NCI-H2227 treated with DMSO at 0.1 percent for 48 hours (cell line): ENCODE data around the gene KCNJ4.

Experiments used
- DNase-seq: peaks from one replicate; lab custom pipeline; 2025; lab: John Stamatoyannopoulos, UW

KCNJ4 gene

DNA sequence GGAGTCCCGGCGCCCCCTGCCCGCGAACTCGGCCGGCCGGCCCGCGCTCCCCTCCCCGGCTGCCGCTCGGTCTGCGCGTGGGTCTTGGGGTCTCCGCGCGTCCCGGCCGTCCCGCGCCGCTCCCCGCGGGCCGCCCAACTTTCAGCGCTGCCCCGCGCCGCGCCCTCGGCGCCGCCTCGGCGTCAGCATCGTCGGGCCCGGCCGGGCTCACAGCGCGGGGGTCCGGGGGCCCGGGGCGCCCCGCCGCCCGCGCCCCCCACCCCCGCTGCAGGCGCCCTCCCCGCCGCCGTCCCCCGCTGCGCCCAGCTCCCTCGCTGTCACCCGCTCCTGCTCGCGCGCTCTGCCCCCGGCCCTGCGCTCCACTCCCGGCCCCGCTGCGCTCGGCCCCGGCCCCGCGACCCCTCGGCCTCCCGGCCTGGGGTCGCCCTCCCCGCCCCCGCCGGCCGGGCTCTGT, at the start of gene KCNJ4:
Gene KCNJ4 (minus strand): TSS at position 124 of the 454 bp plus-strand sequence. CDS start 27,067 bp downstream, outside the sequence.
- DNase-seq: no peak

DNA sequence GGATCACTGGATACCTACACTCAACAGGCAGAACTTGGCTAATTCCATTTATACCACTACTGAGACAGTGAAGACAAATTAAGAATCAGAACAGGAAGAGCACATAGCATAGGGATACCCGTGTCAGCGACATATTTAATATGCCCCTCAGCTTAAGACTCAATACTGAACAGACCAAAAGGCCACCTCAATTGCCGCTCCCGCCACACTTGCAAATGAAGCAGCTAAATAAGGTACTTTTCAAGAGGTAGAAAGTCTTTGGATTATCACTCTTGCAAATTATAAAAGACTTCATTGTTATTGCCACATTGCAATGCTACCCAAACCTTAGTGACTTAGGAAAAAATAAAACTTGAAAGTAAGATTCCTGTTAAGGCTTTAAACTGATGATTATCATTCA, 48.0 kb upstream of the KCNJ4 start:
- DNase-seq: no peak

DNA sequence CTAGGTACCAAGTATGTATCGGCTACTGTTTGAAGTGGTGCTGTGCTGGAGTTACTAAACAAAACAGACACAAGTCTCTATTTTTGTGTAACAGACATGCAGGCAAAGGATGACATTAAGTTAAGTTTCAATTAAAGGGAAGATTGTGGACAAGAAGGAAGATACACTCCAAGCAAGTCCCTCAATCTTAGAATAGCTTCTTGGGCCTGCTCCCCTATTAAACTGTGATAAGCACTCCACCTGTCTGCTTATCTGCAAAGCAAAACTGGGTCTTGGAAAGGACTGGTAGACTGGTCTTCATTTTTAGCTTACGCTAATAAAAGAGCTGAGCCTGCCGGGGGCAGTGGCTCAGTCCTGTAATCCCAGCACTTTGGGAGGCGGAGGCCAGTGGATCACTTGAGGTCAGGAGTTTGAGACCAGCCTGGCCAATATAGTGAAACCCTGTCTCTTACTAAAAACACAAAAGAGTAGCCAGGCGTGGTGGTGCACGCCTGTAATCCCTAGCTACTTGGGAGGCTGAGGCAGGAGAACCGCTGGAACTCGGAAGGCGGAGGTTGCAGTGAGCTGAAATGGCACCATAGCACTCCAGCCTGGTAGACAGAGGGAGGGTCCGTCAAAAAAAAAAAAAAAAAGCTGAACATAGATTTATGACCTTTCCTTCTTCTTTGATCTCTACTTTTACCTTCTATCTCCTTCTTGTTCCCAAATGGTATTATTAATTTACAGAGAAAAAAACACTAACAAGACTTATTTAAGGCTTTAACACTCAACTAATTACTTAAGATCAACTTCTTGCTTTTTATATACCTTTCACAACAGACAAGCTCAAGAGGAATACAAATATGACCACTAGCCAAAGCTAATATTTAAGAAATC, 47.0 kb upstream of the KCNJ4 start:
- no peak for DNase-seq

DNA sequence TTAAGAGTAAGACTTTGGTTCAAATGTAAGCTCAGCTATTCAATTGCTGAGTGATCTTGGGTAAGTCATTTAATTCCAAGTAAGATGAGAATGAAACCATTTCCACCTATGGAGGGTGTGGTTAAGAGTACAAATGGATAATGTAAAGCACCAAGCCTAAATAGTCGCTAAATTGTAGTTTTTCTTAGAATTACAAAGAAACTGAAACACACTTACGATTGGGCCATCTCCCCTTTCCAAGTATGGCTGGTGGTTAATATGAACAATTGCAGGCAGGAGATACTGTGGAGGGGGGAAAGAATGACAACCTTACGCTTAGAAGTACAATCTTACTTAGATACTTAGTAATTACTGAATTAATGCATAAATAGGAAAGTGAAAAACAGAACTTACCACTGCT, 42.9 kb upstream of the KCNJ4 start:
- DNase-seq: no peak

DNA sequence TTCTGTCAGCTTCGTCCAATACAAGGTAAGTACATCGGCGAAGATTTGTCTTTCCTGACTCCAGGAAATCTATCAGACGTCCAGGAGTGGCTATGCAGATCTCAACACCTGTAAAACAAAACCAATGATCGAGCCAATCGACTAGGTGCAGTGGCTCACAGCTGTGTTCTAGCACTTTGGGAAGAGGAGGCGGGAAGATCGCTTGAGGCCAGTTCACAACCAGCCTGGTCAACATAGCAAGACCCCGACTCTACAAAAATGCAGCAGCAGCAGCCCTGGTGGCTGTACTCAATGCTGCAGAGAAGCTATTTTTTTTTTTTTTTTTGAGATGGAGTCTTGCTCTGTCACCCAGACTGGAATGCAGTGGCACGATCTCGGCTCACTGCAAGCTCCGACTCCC, 39.9 kb upstream of the KCNJ4 start:
- DNase-seq: no peak

DNA sequence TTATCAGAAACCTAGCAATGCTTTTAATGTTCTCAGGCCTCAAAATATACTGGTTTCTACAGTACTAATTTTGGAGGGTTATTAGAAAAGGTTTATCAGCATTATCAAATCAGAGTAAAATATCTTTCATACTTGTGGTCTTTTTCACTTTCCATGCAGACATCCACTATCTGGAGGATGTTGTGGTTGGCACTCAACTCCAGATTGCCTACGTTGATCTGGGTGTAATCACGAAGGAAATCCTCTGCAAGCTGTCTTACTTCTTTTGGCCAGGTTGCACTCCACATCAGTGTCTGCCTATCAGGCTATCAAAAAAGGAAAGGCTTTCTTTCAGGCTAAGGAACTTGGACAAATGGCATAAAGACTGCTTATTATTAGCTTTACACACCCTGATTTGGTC, 39.5 kb upstream of the KCNJ4 start:
- no peak for DNase-seq

DNA sequence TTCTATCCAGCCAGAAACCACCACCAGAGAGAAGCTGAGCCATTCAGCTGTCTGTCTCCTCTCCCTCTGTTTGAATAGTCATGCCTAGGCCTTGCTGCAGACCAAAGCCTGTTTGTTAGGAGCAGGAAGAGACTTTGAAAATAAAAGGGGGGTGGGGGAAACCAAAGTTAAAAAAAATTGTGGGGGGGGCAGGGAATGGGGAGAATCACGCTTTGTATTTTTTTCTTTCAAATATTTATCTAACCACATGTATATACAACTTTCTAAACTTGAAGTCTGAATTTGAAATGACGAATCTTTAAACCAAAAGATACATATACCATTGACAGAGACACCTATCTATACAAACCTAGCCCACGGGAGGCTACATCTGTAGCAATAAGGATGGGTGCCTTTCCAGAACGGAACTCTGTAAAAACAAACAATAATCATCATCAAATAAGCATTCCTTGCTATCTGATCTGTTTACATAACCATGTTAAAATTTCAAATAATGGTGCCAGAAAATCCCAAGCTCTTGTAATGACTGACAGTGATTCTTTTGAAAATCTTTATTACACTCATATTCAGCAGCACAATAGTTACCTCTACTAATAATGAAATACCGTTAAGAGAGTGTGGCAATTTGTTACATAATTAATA, 36.8 kb upstream of the KCNJ4 start:
- DNase-seq: no peak

DNA sequence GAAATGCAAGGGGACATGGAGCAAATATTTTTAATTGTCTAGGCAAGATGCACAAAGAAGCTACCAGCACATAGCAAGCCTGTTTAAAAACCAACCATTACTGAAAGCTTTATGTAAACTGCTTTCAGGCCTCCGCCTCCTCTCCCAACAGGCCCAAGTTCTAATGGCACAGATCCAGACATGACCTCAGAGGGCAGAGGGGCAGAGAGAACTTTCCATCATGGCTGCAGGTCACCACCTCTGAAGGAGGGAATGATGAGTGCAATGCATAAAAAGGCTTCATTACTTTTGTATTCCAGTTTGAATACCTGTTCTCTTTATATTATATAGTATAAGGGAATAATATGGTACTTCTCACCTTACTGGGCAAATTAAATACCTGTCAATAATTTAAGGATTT, 35.9 kb upstream of the KCNJ4 start:
- DNase-seq: no peak

DNA sequence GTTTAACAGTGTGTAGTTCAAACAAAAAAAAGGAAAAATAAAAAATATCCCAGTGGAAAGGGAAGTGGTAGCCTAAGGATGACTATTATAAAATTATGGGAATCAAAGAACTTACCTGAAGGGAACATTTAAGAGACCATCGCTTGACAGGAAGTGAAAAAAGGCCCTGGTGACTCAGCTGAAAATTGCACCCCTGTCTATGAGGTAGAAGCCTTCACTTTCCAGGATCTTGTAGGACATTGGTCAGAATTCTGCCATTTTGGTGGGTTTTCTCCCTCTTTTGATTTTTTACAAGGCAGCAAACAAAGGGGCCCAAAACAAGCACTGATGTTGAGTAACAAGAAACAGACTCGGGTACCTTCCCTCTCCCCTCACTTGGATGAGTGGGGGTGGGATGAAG, 35.5 kb upstream of the KCNJ4 start:
- DNase-seq: no peak

DNA sequence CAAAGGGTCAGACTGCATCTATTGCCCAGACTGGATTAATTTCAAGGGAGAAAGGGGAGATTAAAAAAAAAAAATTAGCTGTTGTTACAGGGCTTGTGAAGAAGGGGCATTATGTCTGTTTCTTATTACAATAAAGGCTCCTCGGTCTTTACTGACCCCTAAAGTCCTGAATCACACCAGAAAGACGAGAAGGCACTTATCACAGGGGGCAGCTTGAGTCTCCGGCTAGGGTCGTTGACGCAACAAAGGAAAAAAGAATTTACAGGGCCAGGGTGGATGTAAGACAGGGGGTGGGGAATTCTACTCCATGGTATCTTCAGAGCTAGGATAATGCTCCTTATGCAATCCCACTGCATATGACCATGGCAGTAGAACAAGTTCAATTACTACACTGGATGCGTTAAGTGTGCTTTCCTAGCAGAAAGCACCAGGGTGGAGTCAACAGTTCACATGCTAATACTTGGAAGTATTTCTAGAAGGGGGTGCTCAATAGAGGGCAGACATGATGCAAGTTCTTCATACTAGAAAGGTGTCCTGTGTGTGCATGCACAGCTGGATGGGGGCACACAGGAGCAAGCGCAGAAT, 34.7 kb upstream of the KCNJ4 start:
- DNase-seq: peak; percentile 71

DNA sequence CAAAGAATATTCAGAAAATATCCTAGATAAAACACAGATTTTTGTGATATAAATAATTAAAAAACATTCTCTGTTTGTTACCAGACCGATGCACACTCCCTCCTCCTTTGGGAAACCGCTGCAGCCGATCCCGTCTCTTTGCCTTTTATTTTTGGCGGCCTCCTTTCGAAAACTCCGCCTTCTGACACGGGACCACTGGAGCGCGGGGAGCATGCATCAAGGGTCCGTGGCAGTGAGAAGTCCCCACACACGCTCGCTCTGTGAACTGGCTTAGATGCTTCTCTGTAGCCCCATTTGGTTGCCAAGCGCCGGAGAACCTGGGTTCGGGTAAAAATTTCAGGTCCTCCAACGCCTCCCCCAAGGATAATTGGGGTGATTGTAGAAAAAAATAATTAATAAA, 34.1 kb upstream of the KCNJ4 start:
- no peak for DNase-seq

DNA sequence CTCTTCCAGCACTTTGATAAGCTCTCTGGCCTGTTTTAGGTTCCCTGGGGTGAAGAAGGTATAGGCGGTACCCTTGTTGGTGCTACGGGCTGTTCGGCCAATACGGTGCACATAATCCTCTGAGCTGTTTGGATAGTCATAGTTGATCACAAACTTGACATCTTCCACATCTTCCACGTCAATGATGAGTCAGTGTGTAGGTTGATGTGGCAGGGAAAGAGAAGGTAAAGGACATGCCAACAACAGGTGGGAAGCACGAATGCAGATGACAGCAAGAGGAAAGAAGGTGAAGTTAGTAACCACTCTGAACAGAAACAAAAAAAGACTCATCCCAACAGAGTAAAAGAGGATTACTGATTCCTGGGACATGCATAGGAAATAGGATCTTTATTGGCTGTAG, 32.9 kb upstream of the KCNJ4 start:
- DNase-seq: no peak

DNA sequence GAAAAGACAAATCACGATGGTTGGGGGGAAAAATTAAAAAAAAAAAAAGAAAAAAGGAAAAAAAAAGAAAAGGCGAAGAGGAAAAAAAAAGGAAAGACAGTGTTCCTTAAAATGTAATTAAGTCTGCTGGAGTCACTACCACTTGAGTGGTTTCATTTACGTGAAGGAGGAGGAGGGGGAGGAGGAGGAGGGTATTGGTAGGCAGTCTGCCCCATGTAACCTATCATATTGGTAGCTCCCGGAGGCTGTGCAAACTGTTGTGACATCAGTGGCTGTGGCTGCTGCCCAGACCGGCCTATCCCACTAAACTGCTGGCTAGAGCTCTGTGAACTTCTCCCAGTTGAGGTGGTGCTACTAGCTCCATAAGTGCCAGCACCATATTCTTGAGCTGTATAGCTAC, 30.8 kb upstream of the KCNJ4 start:
- no peak for DNase-seq

DNA sequence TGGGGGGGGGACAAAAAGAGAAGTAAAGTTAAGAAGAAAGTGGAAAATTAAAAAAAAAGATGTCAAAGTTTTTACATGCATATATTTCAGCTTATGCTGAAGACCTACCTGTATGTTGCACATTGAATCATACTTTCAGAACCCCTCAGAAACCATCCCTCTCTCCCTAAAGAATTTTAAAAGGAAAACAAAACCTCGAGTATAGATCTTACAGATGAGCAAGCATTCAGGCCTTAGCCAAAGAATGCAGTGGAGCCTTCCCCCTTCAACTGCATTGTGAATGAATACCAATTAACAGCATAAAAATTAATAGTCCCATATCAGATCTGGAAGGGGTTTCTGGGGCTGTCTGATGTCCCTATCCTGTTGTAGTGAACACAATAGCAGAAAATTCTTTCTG, 29.2 kb upstream of the KCNJ4 start:
- no peak for DNase-seq

DNA sequence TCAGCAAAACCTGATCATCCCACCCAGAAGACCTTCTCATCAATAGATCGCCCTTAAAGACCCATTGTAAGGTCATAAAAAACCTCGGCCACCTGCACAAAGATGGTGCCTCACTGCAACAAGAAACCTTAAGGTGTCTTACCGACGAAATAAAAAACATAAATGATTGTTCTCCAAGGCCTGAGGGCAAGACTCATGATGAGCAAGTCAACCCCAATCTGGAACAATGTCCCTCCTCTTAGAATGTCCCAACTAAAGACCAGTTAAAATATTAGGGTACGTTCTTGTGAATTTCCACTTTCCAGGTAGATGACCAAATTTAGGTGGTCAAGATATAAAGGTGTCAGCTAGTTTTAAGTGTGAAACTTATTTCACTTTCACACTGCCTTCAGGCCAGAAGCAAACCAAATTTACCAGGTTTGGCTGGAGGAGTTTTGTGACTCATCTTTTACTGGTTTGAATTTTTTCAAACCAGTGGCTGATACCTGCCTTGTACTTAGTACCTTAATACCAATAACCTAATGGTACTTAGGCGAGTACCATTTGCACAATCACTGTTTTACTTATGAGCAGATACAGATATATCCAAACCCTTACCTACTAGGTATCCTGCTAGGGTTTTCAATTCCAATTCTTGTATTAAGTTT, 27.8 kb upstream of the KCNJ4 start:
- no peak for DNase-seq

DNA sequence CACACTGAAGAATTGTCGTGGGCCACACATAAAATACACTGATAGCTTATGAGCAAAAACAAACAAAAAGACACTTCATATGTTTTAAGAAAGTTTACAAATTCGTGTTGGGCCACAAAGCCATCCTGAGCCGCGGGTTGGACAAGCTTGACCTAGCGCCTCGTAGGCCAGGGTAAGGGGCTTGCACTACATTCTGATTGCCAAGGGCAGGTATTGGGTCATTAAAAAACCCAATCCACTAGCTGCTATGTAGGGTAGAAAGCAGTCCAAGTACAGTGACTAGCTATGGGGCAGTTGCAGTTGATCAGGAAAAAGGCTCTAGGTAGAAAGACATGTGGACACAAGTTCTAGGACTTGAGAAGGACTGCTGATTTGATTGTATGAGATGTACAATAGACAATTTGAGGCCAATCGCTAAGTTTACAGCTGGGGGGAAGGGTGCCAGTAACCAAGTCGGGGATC, 26.9 kb upstream of the KCNJ4 start:
- no peak for DNase-seq

DNA sequence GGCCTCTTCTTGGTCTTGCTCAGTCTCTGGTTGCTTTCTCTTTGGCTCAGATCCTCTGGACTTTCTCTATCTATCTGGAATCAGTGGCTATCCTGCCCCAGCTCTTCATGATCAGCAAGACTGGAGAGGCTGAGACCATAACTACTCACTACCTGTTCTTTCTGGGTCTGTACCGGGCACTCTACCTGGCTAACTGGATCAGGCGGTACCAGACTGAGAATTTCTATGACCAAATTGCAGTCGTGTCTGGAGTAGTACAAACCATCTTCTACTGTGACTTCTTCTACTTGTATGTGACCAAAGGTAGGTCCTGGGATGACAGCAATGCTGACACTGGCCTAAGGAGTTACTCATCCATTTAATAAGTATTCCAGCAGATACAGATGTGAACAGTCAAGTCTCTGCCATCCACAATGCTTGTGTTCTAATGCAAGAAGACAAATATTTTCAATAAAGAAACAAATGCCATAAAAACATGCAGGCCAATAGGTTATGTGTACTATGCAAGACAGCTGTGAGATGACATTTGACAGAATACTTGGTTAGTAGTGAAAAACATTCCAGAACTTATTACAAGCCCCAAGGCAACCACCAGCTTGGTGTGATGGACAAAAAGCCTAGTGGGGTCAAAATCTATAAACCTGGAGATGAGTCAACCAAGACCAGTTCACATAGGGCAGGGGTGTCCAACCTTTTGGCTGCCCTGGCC, 26.3 kb upstream of the KCNJ4 start:
- DNase-seq: no peak

DNA sequence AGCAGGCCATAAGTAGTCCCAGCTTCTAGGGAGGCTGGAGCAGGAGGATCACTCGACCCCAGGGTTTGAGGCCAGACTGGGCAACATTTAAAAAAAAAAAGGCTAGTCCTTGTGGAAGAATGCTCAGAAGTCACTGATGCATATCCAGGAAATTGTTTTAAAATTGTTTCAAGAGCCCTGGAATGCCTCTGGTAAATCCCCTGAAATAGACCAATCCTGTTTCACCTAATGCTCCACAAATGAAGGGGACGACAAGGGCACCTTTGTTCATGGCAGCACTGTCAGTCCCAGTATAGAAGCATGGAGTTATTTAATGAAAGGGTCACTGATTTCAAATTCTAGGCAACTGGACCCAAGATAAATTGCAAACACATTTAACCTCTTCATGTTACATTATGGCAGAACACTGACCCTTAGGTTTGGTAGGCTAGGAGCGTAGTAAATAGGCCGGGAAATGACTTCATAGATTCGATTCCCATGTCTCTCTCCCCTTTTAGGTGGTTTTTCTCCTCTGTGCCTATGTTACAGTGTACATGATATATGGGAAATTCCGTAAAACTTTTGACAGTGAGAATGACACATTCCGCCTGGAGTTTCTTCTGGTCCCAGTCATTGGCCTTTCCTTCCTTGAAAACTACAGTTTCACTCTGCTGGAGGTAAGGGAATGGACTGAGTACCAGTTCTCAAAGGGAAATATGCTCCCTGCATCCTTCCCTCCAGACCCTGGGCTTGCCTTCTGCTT, 24.3 kb upstream of the KCNJ4 start:
- DNase-seq: no peak

DNA sequence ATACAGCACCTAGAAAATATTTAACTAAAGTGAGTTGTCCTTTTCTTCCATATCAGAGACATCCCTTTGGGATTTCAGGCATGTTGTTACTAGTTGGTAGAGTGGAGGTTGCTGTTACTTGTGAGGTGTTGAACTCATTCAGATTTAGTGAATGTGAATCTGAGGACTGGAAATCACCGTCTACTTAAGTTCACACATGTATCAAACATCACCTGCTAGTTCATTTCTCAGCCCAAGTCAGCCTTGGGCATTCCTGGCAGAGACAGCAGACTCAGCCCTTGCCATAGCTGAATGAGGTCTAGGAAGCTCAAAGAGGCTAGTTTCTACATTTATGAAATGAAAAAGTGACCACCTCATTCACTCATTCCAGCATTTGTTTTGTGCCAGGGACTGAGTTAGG, 22.6 kb upstream of the KCNJ4 start:
- no peak for DNase-seq

DNA sequence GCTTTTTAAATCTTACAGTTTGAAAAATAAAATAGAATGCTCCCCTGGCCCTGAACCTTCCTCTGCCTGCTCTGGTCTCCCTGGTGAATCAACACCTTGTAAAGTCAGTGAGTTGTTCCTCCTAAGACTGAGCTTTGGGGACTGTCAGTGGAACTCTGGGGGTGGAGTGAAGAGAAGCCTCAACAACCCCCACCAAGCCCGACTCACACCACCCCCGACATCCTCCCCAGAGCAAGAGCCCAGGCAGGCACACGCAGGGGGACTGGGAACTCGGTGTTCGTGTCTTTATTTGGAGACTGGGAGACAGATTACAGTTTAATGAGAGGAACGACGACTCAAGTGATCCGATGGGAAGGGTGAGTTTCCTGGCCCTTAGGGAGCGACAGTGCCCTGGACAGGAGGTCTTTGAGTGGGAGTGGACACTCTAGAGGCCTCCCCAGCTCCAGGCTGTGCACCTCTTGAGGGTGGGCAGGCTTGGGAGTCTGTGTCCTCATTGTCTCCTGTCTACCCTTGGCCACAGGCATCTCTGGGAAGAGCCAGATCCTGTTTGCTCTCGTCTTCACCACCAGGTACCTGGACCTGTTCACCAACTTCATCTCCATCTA, 19.1 kb upstream of the KCNJ4 start:
- DNase-seq: no peak

DNA sequence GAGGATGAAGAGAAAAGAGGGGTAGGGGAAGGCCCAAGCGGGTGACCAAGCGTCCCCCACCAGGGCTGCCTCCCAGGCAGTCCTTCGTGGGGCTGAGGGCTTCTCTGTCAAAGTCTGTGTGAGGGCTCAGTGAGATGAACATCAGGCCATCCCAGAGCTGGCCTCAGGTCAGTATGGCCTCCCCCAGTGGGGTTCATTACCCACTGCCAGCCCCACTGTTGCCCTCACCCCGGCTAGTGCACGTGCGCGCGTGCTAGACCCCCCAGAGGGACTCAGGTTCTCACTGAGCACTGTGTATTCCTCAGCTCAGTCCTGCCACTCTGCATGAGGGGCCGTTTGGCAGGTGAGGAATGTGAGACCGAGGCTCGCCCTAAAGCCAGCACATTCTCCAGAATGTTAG, 16.2 kb upstream of the KCNJ4 start:
- no peak for DNase-seq
